ENCODE data around the gene GBF1.

Gene GBF1

GRCh38 chr10:102220612-102221011 is 24.7 kb upstream of the GBF1 start:
- no peak overlapping the region for H3K27ac ChIP-seq
- no peaks in the 10 kb centered on the region for H3K27me3 ChIP-seq (ENCODE audit: insufficient read depth, low read depth)
- no peak overlapping the region for H3K9ac ChIP-seq
- H3K4me1 ChIP-seq (ENCODE audit: low read depth, poor library complexity, severe bottlenecking) = peaks cover 11% of the 10 kb centered on the region
- H3K36me3 ChIP-seq (ENCODE audit: insufficient read depth) = no peaks in the 10 kb centered on the region
- no peak for TF ChIP-seq CTCF (conservative IDR thresholded peaks at IDR 0.05; ENCODE audit: low read depth, low read length)
- H4K20me1 ChIP-seq (ENCODE audit: insufficient read depth) = no peaks in the 10 kb centered on the region
- H3K4me3 ChIP-seq (IDR thresholded peaks at IDR 0.05; ENCODE audit: insufficient read depth, low read depth, low read length) = no peak overlapping the region
- H3K79me2 ChIP-seq (ENCODE audit: insufficient read depth, low read depth) = no peaks in the 10 kb centered on the region
- H3K4me2 ChIP-seq = no peak overlapping the region
- no peak overlapping the region for H2AFZ ChIP-seq (ENCODE audit: low read depth)

GRCh38 chr10:102222797-102223196 is 22.5 kb upstream of the GBF1 start:
- Histone ChIP-seq H3K36me3 (ENCODE audit: insufficient read depth) (no peaks in the 10 kb centered on the region), H4K20me1 (ENCODE audit: insufficient read depth) (no peaks in the 10 kb centered on the region), H3K4me3 (IDR thresholded peaks at IDR 0.05; ENCODE audit: insufficient read depth, low read depth, low read length) (no peak overlapping the region), H3K9ac (no peak overlapping the region), H3K79me2 (ENCODE audit: insufficient read depth, low read depth) (no peaks in the 10 kb centered on the region), H3K4me1 (ENCODE audit: low read depth, poor library complexity, severe bottlenecking) (peaks cover 16% of the 10 kb centered on the region), H3K4me2 (no peak overlapping the region), H3K27ac (no peak overlapping the region), H3K27me3 (ENCODE audit: insufficient read depth, low read depth) (peaks cover 13% of the 10 kb centered on the region; the same call in 1 of the 2 replicates), H2AFZ (ENCODE audit: low read depth) (no peak overlapping the region)
- TF ChIP-seq CTCF (conservative IDR thresholded peaks at IDR 0.05; ENCODE audit: low read depth, low read length) = no peak

- Histone ChIP-seq H3K79me2 (ENCODE audit: insufficient read depth, low read depth) (no peaks in the 10 kb centered on the region), H4K20me1 (ENCODE audit: insufficient read depth) (no peaks in the 10 kb centered on the region), H3K4me3 (IDR thresholded peaks at IDR 0.05; ENCODE audit: insufficient read depth, low read depth, low read length) (no peak within 1 kb of the TSS), H3K4me1 (ENCODE audit: low read depth, poor library complexity, severe bottlenecking) (peaks cover 20% of the 10 kb centered on the region), H3K4me2 (peak within 1 kb of the TSS; percentile 45), H3K27ac (no peak within 1 kb of the TSS), H2AFZ (ENCODE audit: low read depth) (peak within 1 kb of the TSS; percentile 84), H3K27me3 (ENCODE audit: insufficient read depth, low read depth) (peaks cover 33% of the 10 kb centered on the region; the same call in 1 of the 2 replicates), H3K9ac (no peak within 1 kb of the TSS), H3K36me3 (ENCODE audit: insufficient read depth) (no peaks in the 10 kb centered on the region)
- no peak for TF ChIP-seq CTCF (conservative IDR thresholded peaks at IDR 0.05; ENCODE audit: low read depth, low read length)
Observed at GRCh38 chr10:102225646-102226541, 19.4 kb upstream of the GBF1 start, which contains the start of gene ELOVL3. TSS of gene ELOVL3 (plus strand) at chr10:102226299. CDS start at chr10:102226549, 250 bp downstream.

GRCh38 chr10:102226542-102226870 is 18.8 kb upstream of the GBF1 start:
- Histone ChIP-seq H3K36me3 (ENCODE audit: insufficient read depth) (no peaks in the 10 kb centered on the region), H3K9ac (no peak overlapping the region), H3K4me2 (peak overlapping the region; percentile 45), H3K79me2 (ENCODE audit: insufficient read depth, low read depth) (no peaks in the 10 kb centered on the region), H3K4me3 (IDR thresholded peaks at IDR 0.05; ENCODE audit: insufficient read depth, low read depth, low read length) (no peak overlapping the region), H3K27ac (no peak overlapping the region), H3K27me3 (ENCODE audit: insufficient read depth, low read depth) (peaks cover 33% of the 10 kb centered on the region; the same call in 1 of the 2 replicates), H4K20me1 (ENCODE audit: insufficient read depth) (no peaks in the 10 kb centered on the region), H3K4me1 (ENCODE audit: low read depth, poor library complexity, severe bottlenecking) (peaks cover 20% of the 10 kb centered on the region), H2AFZ (ENCODE audit: low read depth) (peak overlapping the region; percentile 84)
- no peak for TF ChIP-seq CTCF (conservative IDR thresholded peaks at IDR 0.05; ENCODE audit: low read depth, low read length)

All from KMS-11 (cell line).